Measurements from ENCODE around the gene MRPS35.

MRPS35 gene

DNA sequence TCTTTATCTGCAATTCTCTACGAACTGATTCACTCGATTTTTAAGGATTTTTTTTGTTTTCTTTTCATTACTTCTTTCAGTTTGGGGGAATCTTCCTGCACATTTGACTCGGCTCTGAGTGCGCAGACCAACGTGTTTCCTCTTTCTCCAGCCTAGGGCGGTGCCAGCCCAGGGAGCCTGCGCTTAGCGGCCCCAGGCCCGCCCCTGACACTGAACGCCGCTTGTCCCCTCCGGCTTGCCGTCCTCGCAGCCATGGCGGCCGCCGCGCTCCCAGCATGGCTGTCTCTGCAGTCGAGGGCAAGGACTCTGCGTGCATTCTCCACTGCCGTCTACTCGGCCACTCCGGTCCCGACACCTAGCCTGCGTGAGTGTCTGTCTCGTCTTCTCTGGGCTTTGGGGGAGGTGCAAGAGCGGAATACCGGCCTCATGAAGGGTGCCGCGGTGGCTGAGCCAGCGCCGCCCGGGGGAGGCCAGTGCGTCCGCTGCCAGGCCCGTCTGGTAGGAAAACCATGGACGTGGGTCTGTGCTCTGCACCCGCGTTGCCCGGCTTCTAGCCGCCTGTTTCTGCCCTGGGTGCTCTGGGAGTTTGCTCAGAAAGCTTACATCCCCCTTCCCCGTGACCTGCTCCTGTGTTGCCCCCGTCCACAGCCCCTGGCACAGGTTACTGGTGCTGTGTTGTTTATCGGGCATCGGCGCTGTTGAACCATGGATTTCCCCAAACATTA lies at the start of gene MRPS35:
Gene MRPS35, plus strand, starts transcription at position 241 of the 725 bp plus-strand sequence. Its CDS starts 12 bp downstream, at position 253.
- DNase-seq (ENCODE audit: low spot score), result peak; percentile 85
- in situ Hi-C loops (cut with MboI; ENCODE audit: low pct_unique_long_range_greater_than_20kb, low sequenced_read_pairs, unreplicated experiment), result no loop called here
- TF ChIP-seq, protein P1, sequence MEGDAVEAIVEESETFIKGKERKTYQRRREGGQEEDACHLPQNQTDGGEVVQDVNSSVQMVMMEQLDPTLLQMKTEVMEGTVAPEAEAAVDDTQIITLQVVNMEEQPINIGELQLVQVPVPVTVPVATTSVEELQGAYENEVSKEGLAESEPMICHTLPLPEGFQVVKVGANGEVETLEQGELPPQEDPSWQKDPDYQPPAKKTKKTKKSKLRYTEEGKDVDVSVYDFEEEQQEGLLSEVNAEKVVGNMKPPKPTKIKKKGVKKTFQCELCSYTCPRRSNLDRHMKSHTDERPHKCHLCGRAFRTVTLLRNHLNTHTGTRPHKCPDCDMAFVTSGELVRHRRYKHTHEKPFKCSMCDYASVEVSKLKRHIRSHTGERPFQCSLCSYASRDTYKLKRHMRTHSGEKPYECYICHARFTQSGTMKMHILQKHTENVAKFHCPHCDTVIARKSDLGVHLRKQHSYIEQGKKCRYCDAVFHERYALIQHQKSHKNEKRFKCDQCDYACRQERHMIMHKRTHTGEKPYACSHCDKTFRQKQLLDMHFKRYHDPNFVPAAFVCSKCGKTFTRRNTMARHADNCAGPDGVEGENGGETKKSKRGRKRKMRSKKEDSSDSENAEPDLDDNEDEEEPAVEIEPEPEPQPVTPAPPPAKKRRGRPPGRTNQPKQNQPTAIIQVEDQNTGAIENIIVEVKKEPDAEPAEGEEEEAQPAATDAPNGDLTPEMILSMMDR (IDR thresholded peaks at IDR 0.05; ENCODE audit: extremely low read depth, insufficient read depth, missing control alignments), result no peak

DNA sequence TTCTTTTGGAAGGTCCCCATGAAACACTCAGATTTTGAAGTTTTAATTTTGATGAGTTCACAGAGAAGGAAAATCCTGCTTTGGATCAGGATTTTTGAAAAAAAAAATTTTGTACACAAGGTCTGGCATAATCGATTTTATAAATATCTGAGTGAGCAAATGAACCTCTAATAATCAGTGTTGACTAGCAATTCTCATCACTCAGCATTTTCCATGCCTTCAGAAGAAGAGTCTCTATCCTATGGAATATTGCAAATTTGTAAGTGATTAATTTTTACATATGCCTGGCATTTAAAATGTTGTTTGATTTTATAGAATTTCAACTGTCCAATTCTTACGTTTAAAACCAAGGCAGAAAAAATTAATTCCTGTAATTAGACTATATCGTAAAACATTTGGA lies 44.9 kb upstream of the MRPS35 start:
- DNase-seq (ENCODE audit: low spot score), result no peak
- in situ Hi-C loops (cut with MboI; ENCODE audit: low pct_unique_long_range_greater_than_20kb, low sequenced_read_pairs, unreplicated experiment), result no loop called here
- TF ChIP-seq, protein P1 (IDR thresholded peaks at IDR 0.05; ENCODE audit: extremely low read depth, insufficient read depth, missing control alignments), result no peak

DNA sequence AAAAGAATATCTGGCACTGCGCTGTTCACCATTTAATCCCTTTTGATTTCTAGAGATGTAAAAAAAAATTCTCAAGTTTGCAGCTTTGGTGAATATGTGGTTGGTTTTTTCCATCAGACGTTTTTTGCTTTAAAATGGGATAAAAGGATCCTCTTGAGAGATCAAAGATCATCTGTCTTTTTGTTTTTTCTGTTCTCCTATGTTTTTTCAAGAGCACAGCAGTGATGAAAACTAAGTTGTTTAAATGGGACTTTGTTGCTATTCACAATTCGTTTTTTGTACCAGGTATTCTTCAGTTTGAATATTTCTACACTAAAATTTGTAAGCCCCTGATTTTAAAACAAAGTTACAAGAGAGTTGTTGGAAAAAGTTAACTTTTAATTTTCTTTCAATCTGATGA lies 44.1 kb upstream of the MRPS35 start:
- in situ Hi-C loops (cut with MboI; ENCODE audit: low pct_unique_long_range_greater_than_20kb, low sequenced_read_pairs, unreplicated experiment), result no loop called here
- no peak for DNase-seq (ENCODE audit: low spot score)
- TF ChIP-seq, protein P1 (IDR thresholded peaks at IDR 0.05; ENCODE audit: extremely low read depth, insufficient read depth, missing control alignments), result no peak

DNA sequence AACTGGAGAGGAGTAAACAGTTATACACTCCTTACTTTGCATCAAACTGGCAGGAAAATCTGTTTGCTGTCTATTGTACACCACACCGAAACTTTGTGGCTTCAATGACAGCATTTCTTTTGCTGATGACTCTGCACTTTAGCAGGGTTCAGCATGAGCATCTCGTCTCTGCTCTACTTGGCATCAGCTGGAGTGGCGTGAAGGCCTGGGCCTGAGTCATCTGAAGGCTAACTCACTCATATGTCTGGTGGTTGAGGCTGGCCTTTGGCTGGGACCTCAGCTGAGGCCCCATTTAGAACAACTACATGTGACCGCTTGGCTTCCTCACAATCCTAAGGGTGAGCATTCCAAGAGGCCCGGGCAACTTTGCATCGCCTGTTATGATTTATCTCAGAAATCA lies 43.1 kb upstream of the MRPS35 start:
- DNase-seq (ENCODE audit: low spot score), result no peak
- TF ChIP-seq, protein P1 (IDR thresholded peaks at IDR 0.05; ENCODE audit: extremely low read depth, insufficient read depth, missing control alignments), result no peak
- in situ Hi-C loops (cut with MboI; ENCODE audit: low pct_unique_long_range_greater_than_20kb, low sequenced_read_pairs, unreplicated experiment), result no loop called here

- TF ChIP-seq, protein P1 (IDR thresholded peaks at IDR 0.05; ENCODE audit: extremely low read depth, insufficient read depth, missing control alignments), result no peak
- no peak for DNase-seq (ENCODE audit: low spot score)
- in situ Hi-C loops (cut with MboI; ENCODE audit: low pct_unique_long_range_greater_than_20kb, low sequenced_read_pairs, unreplicated experiment), result no loop called here
Measured at GRCh38 chr12:27672051-27672450, 38.6 kb upstream of the MRPS35 start.

DNA sequence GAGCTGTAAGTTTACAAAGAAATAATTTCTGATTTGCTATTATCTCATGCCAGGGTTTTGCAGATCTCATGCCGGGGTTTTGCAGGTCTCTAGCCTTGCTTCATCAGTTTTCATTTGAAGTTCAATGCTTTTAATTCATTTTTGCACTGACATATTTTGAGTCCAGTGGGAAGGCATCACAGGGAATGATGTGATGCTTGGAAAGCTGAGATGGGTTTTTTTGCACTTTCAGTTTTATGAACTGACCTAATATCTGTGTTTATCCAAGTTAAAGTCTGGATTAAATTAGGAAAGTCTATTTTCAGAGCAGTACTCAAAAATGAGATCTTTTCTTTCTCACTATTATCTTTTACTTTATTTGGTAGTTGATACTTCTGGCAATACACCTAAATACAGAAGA lies 38.0 kb upstream of the MRPS35 start:
- TF ChIP-seq, protein P1 (IDR thresholded peaks at IDR 0.05; ENCODE audit: extremely low read depth, insufficient read depth, missing control alignments), result no peak
- in situ Hi-C loops (cut with MboI; ENCODE audit: low pct_unique_long_range_greater_than_20kb, low sequenced_read_pairs, unreplicated experiment), result no loop called here
- DNase-seq (ENCODE audit: low spot score), result no peak
